Lung microvascular endothelial cell (primary cell): ENCODE results near the gene GTF2F2. TPM values are rescaled to one million over a fixed set of nuclear protein-coding genes. Genes with fewer than 3 reads are reported as not detected.

Experiments used
- DNase-seq, 2 donors: peaks; one replicate each; pipeline versions ENCODE4 v3.0.0 to v3.0.0-alpha.2; 2010; ENCODE audit warnings: low read depth in 2 of 2
- total RNA-seq: library from RNA; depleted of rRNA; stranded (reverse); fragments of >200 nt; gene quantifications from 2 replicates; pipeline ENCODE4 v1.2.1, GENCODE V29; 2014

GTF2F2 gene
- total RNA-seq, 1 donor from 2014 or later: 14.5 TPM

DNA sequence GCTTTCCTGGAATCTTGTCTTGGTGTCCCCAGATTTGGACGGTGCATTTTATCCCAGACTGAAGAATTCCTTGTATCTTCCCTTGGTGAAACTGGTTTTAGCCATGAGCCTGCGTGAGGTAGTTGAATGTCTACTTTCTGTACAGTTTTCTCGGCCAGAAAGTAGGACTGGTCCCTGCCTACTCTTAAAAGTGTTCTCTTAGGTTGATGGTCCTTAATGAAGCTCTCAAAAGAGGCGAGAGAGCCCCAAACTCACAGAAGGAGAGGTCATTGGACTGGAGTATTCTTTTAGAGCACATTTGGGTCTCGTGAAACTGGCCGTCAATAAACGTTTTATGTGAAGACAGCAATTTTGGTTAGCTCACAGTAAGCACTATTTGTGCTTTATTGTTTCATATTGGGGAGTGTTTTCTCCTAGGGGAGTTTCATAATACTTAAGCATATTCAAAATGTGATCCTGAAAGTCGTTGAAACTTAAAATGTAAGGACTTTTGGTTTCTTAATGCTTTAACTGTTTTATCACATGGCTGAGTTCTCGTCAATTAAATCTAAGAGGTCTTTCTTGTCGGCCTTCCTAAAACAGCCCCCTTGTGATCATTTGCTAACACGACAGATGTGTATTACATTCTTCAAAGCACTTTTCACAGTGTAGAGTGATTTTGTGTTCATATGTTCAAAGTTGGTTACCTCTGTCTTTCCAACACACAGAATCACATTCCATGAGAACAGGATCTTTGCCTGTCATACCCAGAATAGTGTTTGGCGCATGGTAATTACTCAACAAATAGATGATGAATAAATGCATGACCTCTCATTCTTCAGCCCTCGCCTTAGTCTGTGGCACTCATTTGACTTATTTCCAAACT, 889 bp downstream of the GTF2F2 start:
- peak; percentile 32 to 43 for DNase-seq

DNA sequence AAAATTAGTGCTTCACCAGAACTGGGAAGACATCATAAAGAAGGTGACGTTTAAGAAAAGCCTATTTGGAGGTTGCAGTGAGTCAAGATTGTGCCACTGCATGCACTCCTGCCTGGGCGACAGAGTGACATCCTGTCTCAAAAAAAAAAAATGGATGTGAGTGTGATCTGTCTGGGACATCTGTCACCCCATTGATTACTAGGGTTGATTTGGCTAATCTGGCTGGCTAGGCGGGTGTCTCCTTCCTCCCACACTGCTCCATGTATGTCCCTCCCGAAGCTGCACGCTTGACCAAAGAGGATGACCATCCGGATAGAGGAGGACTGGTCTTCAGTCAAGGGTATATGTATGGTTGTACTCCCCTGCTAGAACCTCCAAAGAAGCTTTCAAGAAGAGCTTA, 2.6 kb downstream of the GTF2F2 start:
- DNase-seq: no peak

DNA sequence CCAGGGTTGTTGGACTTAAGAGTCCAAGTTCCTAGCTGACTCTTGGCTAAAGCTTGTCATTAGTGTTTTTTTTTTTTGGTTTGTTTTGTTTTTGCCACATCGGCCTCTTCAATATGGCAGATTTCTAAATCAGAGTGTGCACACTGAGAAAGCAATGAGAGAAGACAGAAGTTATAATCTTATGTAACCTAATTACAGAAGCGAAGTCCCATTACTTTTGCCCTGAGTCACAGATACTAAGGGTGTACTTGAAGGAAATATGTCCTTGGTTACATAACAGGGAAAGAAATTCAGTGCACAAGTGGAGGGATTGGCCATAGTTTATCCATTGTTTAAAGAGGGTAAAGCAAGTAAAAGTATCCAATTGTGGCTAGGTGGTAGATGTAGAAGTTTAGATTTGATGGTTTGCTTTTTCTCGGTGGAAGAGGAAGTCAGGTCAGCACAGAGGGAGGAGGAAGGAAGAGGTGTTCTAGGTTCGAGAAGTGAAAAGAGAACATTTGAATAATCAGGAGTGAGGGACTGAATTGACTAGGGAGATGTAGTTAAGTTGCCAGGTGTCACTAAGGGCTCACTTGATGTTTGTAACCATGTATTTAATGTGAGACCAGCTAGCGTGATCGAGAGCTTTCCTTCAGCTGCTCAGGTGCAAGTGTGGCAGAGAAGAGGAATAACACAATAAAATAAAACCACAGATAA, 12.2 kb downstream of the GTF2F2 start:
- DNase-seq: no peak

DNA sequence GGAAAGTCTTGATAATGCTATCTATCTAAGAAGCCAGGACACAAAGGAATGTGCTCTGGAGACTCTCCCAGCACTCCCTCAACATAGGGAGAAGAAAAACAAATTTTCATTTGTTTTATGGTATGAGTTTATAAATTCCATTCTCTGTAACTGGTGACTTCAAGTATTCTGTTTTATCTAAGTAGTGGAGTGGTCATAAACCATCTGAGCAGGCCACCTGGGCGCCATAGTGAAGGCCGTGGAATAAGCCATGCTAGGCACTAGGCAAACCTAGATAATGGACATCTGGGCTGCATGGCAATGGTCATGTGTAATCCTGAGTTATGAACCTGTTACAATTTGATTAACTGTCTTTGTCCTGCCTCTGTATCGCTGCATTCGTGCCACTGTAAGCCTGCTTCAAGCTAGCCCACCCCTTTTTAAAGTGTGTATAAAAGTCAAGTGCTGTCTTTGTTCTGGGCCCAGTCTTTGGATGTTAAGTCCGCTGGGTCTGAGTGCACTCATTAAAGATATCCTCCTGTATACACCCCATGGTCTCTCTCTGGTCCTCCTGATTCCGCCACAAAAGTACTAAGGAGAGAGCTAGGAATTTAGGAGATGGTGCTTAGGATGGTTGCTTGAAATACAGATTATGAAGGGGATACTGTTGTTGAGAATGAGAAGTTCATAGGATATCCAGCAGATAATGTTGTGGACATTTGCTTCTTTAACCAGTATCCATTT, 13.2 kb downstream of the GTF2F2 start:
- peak in 1 of 2 donors; percentile 28 for DNase-seq

DNA sequence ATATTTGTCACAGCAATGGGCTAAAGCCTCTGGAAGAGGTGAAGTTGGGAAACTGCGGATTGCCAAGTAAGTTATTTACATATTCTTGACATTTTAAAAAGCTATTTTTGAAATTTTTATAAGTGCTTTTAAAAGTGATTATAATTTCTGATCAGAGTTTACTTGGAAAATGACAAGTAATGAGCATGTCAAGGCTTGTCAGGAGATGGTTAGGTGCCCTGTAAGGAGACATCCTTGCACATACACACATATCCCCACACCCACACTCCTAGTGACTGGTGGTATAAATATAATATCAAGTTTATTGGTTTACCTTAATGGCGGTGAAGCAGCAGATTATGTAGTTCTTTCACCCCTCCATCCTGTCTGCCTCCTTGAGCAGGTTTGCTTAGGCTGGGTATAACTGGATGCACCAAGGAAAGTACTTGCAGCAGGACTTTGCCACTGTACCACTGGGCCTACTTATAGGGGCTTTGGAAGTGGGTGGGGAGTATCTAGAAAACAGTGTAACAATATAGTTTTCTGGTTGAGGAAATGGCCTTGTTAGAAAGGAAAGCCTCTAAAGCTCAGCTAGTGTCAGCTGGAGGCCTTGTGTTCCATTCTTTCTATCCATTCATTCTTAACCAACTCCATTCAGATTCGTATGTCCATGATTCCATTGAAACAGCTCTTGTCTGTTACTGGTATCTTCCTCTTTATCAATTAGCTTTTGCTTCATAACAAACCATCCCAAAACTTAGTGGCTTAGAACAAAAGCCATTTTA, 16.6 kb downstream of the GTF2F2 start:
- DNase-seq: no peak

DNA sequence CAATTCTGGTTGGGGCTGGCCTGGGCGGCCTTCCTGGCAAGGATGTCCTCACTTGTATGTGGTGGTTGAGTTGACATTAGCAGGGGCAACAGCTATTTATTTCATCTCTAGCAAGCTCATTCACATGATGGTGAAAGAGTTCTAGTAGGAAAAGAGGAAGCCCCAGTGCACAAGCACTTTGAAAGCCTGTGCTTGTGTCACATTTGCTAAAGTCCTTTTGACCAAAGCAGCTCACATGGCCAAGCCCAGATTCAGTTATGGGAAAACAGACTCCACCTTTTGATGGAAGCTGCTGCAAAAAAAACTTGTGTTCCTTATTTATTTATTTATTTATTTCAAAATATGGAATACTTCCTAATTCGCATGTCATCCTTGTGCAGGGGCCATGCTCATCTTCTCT, 17.2 kb downstream of the GTF2F2 start:
- no peak for DNase-seq

DNA sequence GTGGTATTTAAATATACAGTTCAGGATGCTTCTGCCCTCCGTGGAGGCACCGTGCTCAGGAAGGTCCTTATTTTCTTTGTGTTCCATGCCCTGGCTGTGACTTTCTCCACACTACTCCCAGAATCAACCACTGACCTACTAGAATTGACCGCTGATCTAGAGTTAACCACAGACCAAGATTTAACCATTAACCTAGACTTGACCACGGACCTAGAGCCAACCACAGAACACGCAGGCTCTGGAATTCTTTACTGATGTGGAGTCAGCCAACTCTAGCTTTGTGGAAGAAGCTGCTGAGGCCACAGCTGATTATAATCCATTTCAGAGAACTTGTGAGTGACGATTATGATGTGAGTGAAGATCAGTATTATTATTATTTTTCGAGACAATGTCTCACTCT, 18.0 kb downstream of the GTF2F2 start:
- no peak for DNase-seq

DNA sequence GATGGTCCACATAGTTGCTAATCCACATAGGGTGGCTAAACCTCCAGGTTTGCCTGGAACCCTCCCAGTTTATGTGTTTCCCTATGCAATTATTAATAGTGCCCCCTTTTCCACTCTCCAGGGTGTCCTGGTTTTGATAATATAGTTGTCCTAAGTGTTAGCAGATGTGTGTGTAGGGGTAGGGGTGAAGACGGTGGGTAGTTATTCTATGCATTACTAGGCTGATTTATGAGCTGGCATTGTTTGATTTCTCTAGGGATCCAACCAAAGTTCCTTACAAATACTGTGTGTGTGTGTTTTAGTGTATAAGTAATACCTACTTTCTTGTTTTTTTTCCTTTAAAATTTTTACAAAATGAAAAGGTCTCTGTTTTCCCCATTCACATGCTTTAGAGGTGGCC, 21.1 kb downstream of the GTF2F2 start:
- DNase-seq: no peak

DNA sequence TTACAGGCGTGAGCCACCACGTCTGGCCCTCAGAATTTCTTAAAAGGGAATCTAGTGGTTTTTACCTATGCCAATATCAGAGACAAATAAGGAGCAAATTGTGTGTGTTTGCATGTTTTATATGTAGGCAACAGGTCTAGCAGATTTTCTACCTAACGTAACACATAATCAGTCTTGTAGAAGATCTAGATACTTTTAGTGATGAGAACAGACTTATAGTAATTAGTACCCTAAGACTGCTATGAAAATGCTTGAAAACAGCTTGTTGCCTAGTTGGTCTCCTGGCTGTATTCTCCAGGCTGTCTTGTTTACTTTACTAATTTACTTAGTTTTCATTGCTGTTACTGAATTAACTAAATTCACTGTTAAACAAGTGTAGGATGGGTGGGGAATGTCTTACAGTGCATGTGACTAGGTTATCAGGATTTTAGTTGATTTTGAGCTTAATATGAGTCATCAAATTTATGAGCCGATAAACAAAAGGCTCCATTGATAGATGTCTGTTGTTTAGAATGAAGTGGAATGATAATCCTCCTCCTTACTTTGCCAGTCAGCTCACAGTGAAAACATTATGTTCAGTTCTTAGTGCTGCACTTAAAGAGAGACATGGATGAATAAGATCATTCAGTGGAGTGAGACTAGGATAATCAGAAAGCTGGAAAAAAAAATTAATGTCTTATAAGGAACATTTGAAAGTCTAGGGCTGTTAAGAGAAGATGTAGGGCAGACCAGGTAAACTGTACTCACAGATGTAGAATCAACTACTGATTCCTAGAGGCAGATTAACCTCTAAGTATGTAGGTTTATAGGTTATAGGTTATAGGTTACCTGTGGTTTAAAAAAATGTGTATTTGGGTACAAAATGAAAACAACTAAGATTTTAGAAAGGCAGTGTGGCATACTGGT, 22.4 kb downstream of the GTF2F2 start:
- DNase-seq: peak in 1 of 2 donors; percentile 18

DNA sequence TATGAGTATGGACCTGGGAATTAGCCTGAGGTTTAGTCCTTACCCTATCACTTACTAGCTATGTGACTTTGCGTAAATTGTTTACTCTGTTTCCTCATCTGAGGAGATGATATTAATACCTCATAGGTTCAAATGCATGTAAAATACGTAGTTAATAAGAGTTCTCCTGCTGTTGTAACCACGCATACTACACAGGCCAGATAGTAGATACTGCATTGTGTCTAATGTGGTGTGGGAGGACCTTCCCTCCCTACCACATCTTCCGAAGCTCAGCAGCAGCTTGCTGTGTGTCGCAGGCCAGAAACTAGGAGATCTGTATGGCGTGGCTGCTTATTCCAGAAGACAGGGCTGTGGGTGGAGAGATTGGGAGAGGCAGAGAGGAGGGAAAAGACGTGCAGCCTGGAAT, 23.0 kb downstream of the GTF2F2 start:
- no peak for DNase-seq

DNA sequence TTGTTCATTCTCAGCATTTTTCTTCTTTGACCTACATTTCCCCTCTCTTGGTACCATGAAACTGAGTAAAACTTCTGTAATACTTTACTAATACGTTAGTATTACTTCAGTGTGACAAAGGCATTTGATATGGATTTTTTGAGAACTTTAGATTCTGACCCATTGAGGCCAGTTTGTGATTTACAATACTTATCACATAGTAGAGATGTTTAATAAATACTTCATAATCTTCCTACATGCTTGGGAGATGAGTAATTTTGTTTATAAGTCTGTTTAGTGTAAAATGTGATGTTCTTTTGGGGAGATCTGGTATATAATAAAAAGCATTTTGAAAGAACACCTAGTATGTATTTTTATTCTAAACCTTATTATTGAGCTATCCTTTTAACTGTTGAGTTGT, 29.7 kb downstream of the GTF2F2 start:
- no peak for DNase-seq

DNA sequence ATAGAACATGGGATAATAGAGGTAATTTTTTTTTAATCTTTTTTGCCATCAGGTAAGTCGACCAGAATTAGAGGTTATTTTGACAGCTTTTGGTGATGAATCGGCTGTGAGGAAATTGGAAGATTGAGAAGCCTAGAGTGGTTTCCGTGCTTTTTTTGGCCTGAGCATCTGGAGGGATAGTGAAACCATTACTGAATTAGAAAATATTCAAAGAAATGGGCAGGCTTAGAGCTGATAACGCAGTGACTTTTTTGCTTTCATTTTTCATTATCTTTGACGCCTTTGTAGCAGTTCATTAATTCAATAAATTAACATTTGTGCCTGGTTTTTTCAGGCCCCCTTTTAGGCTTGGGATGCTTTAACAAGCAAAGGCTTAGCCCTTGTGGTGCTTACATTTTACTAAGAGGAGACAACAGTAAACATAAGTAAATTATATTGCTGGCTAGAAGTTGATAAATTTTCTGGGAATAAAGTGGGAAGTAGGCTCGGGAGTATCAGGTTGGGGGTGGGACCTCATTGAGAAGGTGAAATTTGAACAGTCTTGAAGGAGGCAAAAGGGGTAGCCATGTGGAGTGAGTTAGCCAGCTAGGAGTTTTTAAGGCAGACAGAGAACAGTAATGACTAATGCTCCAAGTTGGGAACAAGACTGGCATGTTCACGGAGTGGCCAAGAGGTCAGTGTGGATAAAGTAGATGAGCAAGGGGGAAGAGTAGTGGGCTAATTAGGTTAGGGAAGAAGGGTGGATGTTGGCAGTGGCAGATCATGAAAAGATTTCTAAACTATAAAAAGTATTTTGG, 36.5 kb downstream of the GTF2F2 start:
- DNase-seq: no peak

DNA sequence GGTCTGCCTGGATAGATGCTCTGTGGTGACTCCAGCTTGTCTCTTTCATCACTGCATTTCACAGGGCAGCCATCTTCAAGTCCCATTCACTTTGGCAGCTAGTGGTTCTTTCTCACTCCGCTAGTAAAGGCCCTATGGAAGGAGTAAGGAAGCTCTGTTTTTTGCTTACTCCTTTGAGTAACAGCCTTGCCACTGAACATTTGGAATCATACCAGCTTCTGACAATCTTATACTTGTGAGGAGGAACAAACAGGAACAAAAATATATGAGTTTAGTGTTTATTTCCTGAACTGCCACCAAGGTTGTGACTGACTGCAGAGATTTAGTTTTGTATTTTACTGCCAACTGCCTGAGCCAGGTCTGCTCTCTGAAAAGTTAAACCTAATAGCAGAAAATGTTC, 41.9 kb downstream of the GTF2F2 start:
- DNase-seq: peak in 1 of 2 donors; percentile 49

DNA sequence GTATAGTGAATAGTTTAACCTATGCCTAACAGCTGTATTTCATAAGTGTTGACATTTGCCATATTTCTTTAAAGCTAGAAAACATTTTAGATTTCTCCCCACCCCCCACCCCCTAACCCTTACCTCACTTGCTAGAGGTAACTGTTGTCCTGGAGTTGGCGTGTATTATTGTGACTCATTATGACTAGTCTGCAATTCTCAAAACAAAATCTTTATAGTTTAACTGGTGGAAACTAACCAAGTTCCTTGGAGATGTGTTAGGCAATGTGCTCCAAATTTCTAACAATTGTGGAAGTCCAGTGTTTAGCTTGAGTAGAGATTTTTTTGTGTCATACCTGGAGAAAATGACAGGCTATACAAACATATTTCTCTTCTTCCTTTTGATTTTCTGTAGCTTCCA, 42.5 kb downstream of the GTF2F2 start:
- peak; percentile 40 to 88 for DNase-seq

DNA sequence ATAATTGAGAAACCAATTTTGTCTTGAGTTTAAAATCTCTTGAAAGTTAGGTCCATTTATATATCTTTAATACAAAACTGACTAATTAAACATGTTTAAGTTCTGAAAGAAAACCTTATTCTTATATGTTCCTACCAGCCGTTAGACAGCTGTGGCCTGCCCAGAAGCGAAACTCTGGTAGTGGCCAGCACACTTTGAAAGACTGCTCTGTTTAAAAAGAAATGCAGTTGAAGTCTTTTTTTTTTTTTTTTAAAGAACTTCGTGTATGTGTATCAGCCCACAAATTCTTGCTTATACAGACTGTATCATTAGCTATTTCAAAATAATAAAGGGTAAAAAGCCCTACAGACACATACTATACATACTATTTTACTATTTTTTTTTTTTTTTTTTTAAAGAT, 46.5 kb downstream of the GTF2F2 start:
- no peak for DNase-seq

DNA sequence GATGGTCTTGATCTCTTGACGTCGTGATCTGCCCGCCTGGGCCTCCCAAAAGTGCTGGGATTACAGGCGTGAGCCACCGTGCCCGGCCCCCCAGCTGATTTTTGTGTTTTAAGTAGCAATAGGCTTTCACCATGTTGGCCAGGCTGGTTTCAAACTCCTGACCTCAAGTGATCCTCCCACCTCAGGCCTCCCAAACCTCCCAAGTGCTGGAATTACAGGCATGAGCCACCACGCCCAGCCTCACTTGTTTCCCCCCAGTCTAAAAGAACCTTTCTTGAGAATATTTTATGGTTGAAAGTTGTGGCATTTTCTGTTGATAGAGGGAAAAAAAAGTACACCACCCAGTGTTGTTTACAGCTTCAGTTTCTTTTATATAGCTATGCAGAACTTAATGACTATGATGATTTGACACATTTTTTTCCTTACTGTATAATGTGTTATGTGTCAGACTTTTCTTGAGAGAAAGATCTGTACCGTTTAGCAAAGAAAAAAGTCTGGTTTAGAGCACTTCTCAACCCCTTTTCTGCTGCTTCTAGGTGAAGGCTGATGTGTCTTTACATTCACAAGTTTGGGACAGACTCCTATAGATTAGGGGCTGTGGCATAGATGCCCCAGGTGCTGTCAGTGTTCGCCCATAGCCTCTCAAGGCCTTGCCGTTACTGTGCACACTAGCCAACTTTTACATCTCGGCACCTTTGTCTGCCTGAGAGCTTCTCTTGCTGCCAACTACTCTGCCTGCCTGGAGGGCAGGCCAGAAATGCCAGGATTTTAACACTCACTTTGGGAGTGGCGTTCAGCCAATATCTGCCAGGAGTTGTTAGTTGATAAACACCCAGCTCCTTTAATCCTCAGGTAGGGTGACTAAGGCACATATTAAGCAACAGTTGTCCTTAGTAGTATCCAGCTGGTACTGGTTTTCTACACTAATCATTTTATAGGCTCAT, 47.6 kb downstream of the GTF2F2 start:
- no peak for DNase-seq

DNA sequence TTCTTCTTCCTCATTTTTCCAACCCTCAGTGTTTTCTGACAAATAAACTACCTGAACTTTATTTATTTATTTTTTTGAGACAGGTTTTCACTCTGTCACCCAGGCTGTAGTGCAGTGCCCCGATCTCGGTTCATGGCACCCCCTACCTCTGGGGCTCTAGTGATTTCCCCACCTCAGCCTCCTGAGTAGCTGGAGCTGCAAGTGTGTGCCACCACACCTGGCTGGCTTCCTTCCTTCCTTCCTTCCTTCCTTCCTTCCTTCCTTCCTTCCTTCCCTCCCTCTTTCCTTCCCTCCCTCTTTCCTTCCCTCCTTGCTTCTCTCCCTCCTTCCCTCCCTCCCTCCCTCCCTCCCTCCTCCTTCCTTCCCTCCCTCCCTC, 48.2 kb downstream of the GTF2F2 start:
- DNase-seq: no peak

DNA sequence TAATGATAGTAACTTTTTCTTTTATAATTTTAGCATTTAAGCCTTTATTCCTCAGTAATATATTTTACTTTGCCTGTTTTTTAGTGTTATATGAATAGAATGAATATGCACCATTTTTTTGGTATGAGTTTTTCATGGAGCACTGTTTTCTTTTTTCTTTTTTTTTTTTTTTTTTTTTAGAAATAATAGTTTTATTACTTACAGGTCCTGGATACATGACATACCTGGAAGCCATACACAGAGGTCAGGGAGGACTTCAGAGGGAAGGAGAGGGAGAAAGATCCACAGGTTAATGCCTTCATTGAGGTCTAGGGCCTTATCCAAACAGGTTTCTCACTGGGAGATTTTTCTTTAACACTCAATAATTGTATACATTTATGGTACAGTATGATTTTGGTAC, 54.2 kb downstream of the GTF2F2 start:
- DNase-seq: no peak
